HUES6 (cell line): ENCODE measurements around the gene PSMG1.

Experiments
- H3K27ac ChIP-seq: 2 replicates; pipeline ENCODE4 v1.7.0; 2013; ENCODE audit warnings: low read depth, mild to moderate bottlenecking, low read length, inconsistent platforms
- H3K27me3 ChIP-seq: 2 replicates; pipeline ENCODE4 v1.6.1; 2013; ENCODE audit warnings: low read length; ENCODE audit not compliant: control insufficient read depth, insufficient read depth
- H3K36me3 ChIP-seq: 2 replicates; pipeline ENCODE4 v1.6.1; 2013; ENCODE audit warnings: low read length; ENCODE audit not compliant: control insufficient read depth, insufficient read depth
- H3K4me1 ChIP-seq: 2 replicates; pipeline ENCODE4 v1.6.1; 2013; ENCODE audit warnings: low read length; ENCODE audit not compliant: control insufficient read depth, insufficient read depth
- H3K4me3 ChIP-seq: 2 replicates; pipeline ENCODE4 v1.5.1; 2013; ENCODE audit warnings: low read depth, low read length
- H3K9ac ChIP-seq: one replicate; pipeline ENCODE4 v1.6.1; 2013; ENCODE audit warnings: mild to moderate bottlenecking, low read length
- H3K9me3 ChIP-seq: 2 replicates; pipeline ENCODE4 v1.6.1; 2013; ENCODE audit warnings: low read depth, low read length; ENCODE audit not compliant: control insufficient read depth, insufficient read depth

Gene PSMG1

GRCh38 chr21:39155578-39155977, 27.7 kb downstream of the PSMG1 start:
- no peak overlapping the region for H3K9ac ChIP-seq

DNA sequence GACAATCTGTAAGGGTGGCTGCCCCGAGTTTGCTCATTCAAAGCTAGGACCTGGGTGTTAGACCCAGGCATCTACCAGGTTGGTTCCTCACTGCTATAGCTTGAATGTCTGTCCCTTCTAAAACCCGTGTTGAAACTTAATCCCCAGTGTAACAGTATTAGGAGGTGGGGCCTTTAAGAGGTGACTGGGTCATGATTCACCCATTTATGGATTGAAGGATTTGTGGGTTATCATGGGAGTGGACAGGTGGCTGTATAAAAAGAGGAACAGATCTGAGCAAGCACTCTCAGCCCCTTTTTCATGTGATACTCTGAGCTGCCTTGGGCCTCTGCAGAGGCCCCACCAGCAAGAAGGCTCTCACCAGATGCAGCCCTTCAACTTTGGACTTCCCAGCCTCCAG, 29.4 kb downstream of the PSMG1 start:
- H3K4me1 ChIP-seq, result no peaks in the 10 kb centered on the region
- H3K36me3 ChIP-seq, result no peaks in the 10 kb centered on the region
- H3K27ac ChIP-seq, result no peak overlapping the region
- H3K27me3 ChIP-seq, result no peaks in the 10 kb centered on the region
- H3K9me3 ChIP-seq, result peaks cover 13% of the 10 kb centered on the region
- H3K4me3 ChIP-seq, result no peak overlapping the region
- no peak overlapping the region for H3K9ac ChIP-seq

More at GRCh38 chr21:39155578-39155977, 27.7 kb downstream of the PSMG1 start:
- Histone ChIP-seq H3K4me3 (no peak overlapping the region), H3K9me3 (peaks cover 13% of the 10 kb centered on the region), H3K27me3 (no peaks in the 10 kb centered on the region), H3K27ac (no peak overlapping the region), H3K4me1 (no peaks in the 10 kb centered on the region), H3K36me3 (no peaks in the 10 kb centered on the region)

GRCh38 chr21:39153373-39153772, 29.9 kb downstream of the PSMG1 start:
- H3K9ac ChIP-seq, result no peak overlapping the region
- no peaks in the 10 kb centered on the region for H3K27me3 ChIP-seq
- H3K9me3 ChIP-seq, result peaks cover 13% of the 10 kb centered on the region
- no peak overlapping the region for H3K27ac ChIP-seq
- no peaks in the 10 kb centered on the region for H3K4me1 ChIP-seq
- H3K4me3 ChIP-seq, result no peak overlapping the region
- no peaks in the 10 kb centered on the region for H3K36me3 ChIP-seq

DNA sequence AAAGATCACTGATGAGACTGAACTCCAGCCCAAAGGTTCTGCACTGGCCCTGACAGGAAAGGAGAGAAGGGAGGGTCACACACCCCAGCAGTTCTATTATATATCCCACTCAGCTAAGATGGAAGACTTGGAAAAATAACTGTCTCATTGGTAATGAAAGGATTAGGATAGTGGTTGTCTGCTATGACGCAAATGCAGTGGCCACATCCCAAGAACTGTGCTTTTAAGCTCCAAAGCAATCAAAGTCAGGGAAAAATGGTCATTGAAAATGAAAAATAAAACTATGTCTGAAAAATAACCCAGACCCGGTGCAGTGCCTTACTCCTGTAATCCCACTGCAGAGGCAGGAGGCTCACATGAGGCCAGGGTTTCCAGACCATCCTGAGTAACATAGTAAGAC, 31.0 kb downstream of the PSMG1 start:
- peaks cover 13% of the 10 kb centered on the region for H3K9me3 ChIP-seq
- no peak overlapping the region for H3K9ac ChIP-seq
- no peak overlapping the region for H3K4me3 ChIP-seq
- H3K27ac ChIP-seq, result no peak overlapping the region
- H3K36me3 ChIP-seq, result no peaks in the 10 kb centered on the region
- H3K4me1 ChIP-seq, result no peaks in the 10 kb centered on the region
- H3K27me3 ChIP-seq, result no peaks in the 10 kb centered on the region

GRCh38 chr21:39150877-39151276, 32.4 kb downstream of the PSMG1 start:
- Histone ChIP-seq H3K4me3 (no peak overlapping the region), H3K4me1 (no peaks in the 10 kb centered on the region), H3K27ac (no peak overlapping the region), H3K9me3 (peaks cover 9% of the 10 kb centered on the region), H3K27me3 (no peaks in the 10 kb centered on the region), H3K36me3 (no peaks in the 10 kb centered on the region), H3K9ac (no peak overlapping the region)

DNA sequence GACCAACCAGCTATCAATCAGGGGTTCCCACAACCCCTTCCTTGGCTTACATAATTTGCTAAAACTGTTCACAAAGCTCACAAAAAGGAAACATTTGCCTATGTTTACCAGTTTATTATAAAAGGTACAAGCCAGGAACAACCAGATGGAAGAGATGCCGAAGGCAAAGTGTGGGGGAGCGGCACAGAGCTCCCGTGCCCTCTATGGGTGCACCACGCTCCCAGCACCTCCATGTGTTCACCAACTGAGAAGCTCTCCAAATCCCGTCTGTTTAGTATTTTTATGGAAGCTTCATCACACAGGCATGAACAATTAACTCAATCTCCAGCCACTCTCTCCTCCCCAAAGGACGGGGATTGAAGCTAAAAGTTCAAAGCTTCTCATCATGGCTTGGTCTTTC, 32.9 kb downstream of the PSMG1 start:
- H3K9ac ChIP-seq, result no peak overlapping the region
- no peak overlapping the region for H3K27ac ChIP-seq
- no peak overlapping the region for H3K4me3 ChIP-seq
- no peaks in the 10 kb centered on the region for H3K36me3 ChIP-seq
- H3K9me3 ChIP-seq, result peaks cover 3% of the 10 kb centered on the region; the same call in 1 of the 2 replicates
- H3K4me1 ChIP-seq, result no peaks in the 10 kb centered on the region
- no peaks in the 10 kb centered on the region for H3K27me3 ChIP-seq

- Histone ChIP-seq H3K4me3 (no peak overlapping the region), H3K27ac (no peak overlapping the region), H3K36me3 (no peaks in the 10 kb centered on the region), H3K4me1 (no peaks in the 10 kb centered on the region), H3K9ac (no peak overlapping the region), H3K27me3 (no peaks in the 10 kb centered on the region), H3K9me3 (no peaks in the 10 kb centered on the region)
Measured at GRCh38 chr21:39149882-39150281, 33.4 kb downstream of the PSMG1 start.

- Histone ChIP-seq H3K9ac (no peak overlapping the region), H3K27ac (no peak overlapping the region), H3K36me3 (no peaks in the 10 kb centered on the region), H3K27me3 (no peaks in the 10 kb centered on the region), H3K9me3 (no peaks in the 10 kb centered on the region), H3K4me3 (no peak overlapping the region), H3K4me1 (no peaks in the 10 kb centered on the region)
Measured at GRCh38 chr21:39148975-39149374, 34.3 kb downstream of the PSMG1 start.

DNA sequence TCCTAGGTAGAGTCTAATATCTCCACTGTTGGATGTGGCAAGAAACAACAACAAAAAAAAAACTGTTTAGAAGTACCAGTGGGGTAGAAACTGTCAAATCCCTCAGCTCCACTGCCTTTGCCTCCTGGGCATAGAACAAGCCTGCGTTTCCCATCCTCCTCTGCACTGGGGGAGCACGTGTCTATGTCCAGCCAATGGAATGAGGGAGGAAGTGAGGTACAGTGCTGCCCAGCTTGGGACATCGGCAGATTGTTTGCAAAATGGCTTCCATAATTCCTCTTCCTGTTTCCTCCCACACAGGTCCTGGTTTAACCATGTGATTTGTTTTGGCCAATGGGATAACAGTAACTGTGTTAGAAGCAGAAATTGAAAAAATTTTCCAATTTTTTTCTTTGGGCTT, 39.1 kb downstream of the PSMG1 start:
- H3K36me3 ChIP-seq, result no peaks in the 10 kb centered on the region
- no peaks in the 10 kb centered on the region for H3K9me3 ChIP-seq
- H3K4me1 ChIP-seq, result no peaks in the 10 kb centered on the region
- no peak overlapping the region for H3K27ac ChIP-seq
- H3K4me3 ChIP-seq, result no peak overlapping the region
- H3K27me3 ChIP-seq, result no peaks in the 10 kb centered on the region
- H3K9ac ChIP-seq, result no peak overlapping the region

GRCh38 chr21:39142972-39143371, 40.3 kb downstream of the PSMG1 start:
- H3K27me3 ChIP-seq, result no peaks in the 10 kb centered on the region
- H3K27ac ChIP-seq, result no peak overlapping the region
- no peaks in the 10 kb centered on the region for H3K9me3 ChIP-seq
- H3K4me1 ChIP-seq, result peaks cover 5% of the 10 kb centered on the region; the same call in 1 of the 2 replicates
- H3K9ac ChIP-seq, result no peak overlapping the region
- H3K36me3 ChIP-seq, result no peaks in the 10 kb centered on the region
- H3K4me3 ChIP-seq, result no peak overlapping the region

- Histone ChIP-seq H3K9ac (no peak overlapping the region), H3K9me3 (no peaks in the 10 kb centered on the region), H3K4me3 (no peak overlapping the region), H3K4me1 (peaks cover 14% of the 10 kb centered on the region), H3K36me3 (no peaks in the 10 kb centered on the region), H3K27me3 (no peaks in the 10 kb centered on the region), H3K27ac (no peak overlapping the region)
Measured at GRCh38 chr21:39141502-39141901, 41.7 kb downstream of the PSMG1 start.
